ENCODE measurements around the gene SLC6A18.

Gene SLC6A18

DNA sequence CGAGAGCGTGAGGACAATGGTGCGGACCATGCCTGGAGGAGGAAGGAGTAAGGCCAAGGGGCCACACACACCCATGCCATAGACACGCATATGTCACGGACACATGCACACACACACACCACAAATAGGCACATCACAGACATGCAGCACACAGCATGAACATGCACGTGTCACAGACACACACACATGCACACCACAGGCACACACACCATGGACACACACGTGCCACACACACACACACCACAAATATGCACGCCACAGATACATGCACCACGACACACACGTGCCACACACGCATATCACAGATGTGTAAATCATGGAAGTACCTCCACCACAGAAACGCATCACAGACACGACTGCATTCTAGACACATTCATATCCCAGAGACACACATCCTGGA, 53.0 kb downstream of the SLC6A18 start:
- Histone ChIP-seq H3K4me2 (ENCODE audit: low read length) (no peak overlapping the region), H3K4me1 (no peaks in the 10 kb centered on the region)
- TF ChIP-seq, protein P1, sequence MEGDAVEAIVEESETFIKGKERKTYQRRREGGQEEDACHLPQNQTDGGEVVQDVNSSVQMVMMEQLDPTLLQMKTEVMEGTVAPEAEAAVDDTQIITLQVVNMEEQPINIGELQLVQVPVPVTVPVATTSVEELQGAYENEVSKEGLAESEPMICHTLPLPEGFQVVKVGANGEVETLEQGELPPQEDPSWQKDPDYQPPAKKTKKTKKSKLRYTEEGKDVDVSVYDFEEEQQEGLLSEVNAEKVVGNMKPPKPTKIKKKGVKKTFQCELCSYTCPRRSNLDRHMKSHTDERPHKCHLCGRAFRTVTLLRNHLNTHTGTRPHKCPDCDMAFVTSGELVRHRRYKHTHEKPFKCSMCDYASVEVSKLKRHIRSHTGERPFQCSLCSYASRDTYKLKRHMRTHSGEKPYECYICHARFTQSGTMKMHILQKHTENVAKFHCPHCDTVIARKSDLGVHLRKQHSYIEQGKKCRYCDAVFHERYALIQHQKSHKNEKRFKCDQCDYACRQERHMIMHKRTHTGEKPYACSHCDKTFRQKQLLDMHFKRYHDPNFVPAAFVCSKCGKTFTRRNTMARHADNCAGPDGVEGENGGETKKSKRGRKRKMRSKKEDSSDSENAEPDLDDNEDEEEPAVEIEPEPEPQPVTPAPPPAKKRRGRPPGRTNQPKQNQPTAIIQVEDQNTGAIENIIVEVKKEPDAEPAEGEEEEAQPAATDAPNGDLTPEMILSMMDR (IDR thresholded peaks at IDR 0.05), result no peak

DNA sequence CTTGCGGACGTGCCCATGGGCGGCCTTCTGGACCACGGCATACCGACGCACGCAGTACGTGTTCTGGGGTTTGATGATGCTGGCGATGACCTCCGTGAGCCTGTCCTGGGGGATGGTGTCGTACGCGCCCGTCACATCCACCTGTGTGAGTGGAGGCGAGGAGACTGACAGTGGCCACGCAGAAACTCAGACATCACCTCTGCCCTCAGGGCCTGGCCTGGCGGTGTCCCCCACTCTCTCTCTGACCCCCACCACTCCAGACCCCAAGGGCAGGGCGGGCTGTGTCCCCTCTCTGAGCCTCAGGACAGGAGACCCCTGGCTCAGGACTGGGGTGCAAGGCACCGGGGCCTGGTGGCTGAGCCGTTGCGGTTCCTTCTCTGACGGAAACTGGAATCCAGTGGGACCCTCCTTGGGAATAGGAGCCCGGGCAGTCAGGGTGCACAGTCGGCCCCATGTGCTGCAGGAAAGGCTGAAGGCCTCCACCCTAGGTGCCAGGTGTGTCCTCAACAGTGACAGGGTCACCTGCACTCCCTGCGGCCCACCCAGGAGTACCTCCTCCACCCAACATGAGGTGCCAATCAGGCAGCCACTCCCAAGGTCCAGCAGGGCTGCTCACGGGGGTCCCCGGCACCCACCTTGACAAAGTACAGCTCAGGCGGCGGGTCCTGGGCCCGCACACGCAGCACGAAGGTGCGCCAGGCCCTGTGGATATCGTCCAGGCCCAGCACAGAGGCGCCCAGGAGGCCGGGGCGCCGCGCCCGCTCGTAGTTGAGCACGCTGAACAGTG, 53.7 kb downstream of the SLC6A18 start:
- Histone ChIP-seq H3K9me3 (ENCODE audit: control insufficient read depth, low read length) (no peaks in the 10 kb centered on the region), H3K4me3 (ENCODE audit: low read depth, low read length) (no peak overlapping the region), H3K9ac (no peak overlapping the region), H3K36me3 (ENCODE audit: control insufficient read depth, insufficient read depth, low read length) (no peaks in the 10 kb centered on the region), H3K27ac (no peak overlapping the region), H3K4me1 (no peaks in the 10 kb centered on the region), H3K79me2 (no peaks in the 10 kb centered on the region), H2AFZ (no peak overlapping the region), H3K27me3 (ENCODE audit: control insufficient read depth, insufficient read depth, low read length) (no peaks in the 10 kb centered on the region), H3K4me2 (ENCODE audit: low read length) (no peak overlapping the region)
- TF ChIP-seq, protein P1 (IDR thresholded peaks at IDR 0.05), result no peak

More for the DNA sequence above, 53.0 kb downstream of the SLC6A18 start:
- no peak overlapping the region for H2AFZ ChIP-seq
- no peaks in the 10 kb centered on the region for H3K36me3 ChIP-seq (ENCODE audit: control insufficient read depth, insufficient read depth, low read length)
- no peaks in the 10 kb centered on the region for H3K9me3 ChIP-seq (ENCODE audit: control insufficient read depth, low read length)
- no peak overlapping the region for H3K4me3 ChIP-seq (ENCODE audit: low read depth, low read length)
- no peaks in the 10 kb centered on the region for H3K79me2 ChIP-seq
- H3K27ac ChIP-seq, result no peak overlapping the region
- no peak overlapping the region for H3K9ac ChIP-seq
- no peaks in the 10 kb centered on the region for H3K27me3 ChIP-seq (ENCODE audit: control insufficient read depth, insufficient read depth, low read length)

DNA sequence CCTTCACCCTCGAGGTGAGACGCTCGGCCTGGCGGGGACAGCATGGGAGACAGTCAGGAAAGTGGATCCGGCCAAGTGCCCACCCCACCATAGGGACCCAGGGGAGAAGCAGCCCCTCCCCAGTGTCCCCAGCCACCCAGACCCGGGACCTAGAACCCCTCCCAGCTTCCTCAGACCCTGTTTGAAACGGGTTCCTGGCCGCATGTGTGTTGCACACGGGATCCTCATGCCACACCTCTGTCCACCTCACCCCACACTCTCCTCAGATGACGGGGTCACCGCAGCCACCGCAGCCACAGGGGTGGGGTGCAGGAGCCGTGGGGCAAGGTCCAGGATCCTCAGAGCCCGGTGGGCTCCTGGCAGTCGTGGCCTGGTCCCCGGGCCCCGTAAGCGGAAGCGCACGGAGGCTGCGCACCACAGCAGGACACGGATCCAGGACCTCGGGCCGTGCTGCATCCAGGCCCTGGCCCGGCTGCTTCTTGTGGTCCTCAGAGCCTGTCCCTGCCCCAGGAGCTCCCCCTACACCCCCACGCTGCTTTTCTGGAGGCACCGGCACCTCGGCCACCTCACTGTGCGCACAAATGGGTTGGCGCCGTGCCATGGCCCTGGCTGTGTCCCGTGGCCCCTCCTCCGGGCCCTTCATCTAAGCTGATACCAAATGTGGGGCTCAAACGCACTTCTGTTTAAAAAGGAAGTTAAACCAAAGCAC, 54.4 kb downstream of the SLC6A18 start:
- TF ChIP-seq, protein P1 (IDR thresholded peaks at IDR 0.05), result no peak
- no peak overlapping the region for H3K4me2 ChIP-seq (ENCODE audit: low read length)
- no peaks in the 10 kb centered on the region for H3K79me2 ChIP-seq
- no peak overlapping the region for H3K4me3 ChIP-seq (ENCODE audit: low read depth, low read length)
- H3K27ac ChIP-seq, result no peak overlapping the region
- H3K4me1 ChIP-seq, result no peaks in the 10 kb centered on the region
- H3K27me3 ChIP-seq (ENCODE audit: control insufficient read depth, insufficient read depth, low read length), result no peaks in the 10 kb centered on the region
- no peaks in the 10 kb centered on the region for H3K9me3 ChIP-seq (ENCODE audit: control insufficient read depth, low read length)
- no peak overlapping the region for H3K9ac ChIP-seq
- no peaks in the 10 kb centered on the region for H3K36me3 ChIP-seq (ENCODE audit: control insufficient read depth, insufficient read depth, low read length)
- H2AFZ ChIP-seq, result no peak overlapping the region

DNA sequence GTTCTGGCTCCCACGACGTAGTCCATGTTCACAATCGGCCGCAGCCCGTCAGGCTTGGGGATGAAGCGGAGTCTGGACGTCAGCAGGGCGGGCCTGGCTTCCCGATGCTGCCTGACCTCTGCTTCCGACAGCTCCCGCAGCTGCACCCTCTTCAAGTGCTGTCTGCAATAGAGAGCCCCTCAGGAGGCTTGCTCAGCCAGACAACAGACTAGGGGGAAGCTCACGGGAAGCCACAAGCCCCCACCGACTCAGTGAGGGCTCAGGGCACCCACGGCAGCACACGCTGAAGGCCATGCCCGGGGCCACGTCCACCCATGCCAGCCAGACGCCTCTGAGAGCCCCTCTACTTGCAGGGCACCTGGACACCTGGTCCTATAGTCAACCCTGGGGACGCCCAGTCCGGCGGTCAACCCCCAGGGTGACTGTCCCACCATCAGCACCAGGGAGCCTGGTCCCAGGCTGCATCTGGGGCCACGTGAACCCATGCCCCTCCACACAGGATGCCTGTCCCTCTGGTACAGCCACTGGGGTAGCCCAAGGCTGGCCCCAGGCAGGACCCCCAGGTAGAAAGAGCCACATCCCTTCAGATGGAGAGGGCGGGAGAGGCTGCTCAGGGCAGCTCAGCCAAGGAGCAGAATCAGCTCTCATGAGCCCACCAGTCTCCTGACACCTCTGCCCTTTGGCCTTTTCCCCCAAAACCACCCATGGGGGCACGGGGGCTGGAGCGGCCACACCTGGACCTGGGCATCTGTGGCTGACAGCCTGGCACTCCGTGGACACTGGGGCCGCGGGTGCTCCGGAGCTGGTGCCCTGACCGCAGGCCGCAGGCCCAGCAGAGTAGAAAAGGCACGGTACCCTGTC, 55.2 kb downstream of the SLC6A18 start:
- Histone ChIP-seq H2AFZ (no peak overlapping the region), H3K27me3 (ENCODE audit: control insufficient read depth, insufficient read depth, low read length) (no peaks in the 10 kb centered on the region), H3K79me2 (no peaks in the 10 kb centered on the region), H3K4me1 (no peaks in the 10 kb centered on the region), H3K27ac (no peak overlapping the region), H3K9ac (no peak overlapping the region), H3K4me3 (ENCODE audit: low read depth, low read length) (no peak overlapping the region), H3K9me3 (ENCODE audit: control insufficient read depth, low read length) (no peaks in the 10 kb centered on the region), H3K4me2 (ENCODE audit: low read length) (no peak overlapping the region), H3K36me3 (ENCODE audit: control insufficient read depth, insufficient read depth, low read length) (no peaks in the 10 kb centered on the region)
- TF ChIP-seq, protein P1 (IDR thresholded peaks at IDR 0.05), result no peak
